IMR-90 (cell line): ENCODE results near the gene TMEM92. TPM values are rescaled to one million over a fixed set of nuclear protein-coding genes. Genes with fewer than 3 reads are reported as not detected.

Experiments used
- ATAC-seq: fragments of 200-7000 bp; cut with Tn5 transposase; 2 replicates; pipeline ENCODE4 v1.9.1; 2020; ENCODE audit warnings: low read depth, mild to moderate bottlenecking, moderate library complexity
- BruUV-seq: library from RNA; stranded (reverse); fragments of 400-500 nt; replicated peaks from 2 replicates; lab custom pipeline; 2021; lab: Mats Ljungman, UMichigan
- CTCF ChIA-PET: fragments of 300-600 bp; formaldehyde crosslinking; extraction: SDS; loops from one replicate; lab custom pipeline; 2021; ENCODE audit warnings: antibody characterized with exemption; lab: Yijun Ruan, JAX
- POLR2A ChIA-PET: fragments of 300-600 bp; sonication (Branson Sonifier 250); formaldehyde crosslinking; loops from one replicate; lab custom pipeline; 2022; ENCODE audit warnings: antibody characterized with exemption; ENCODE audit not compliant: unreplicated experiment; lab: Charles Lee
- DNase-seq: peaks from one replicate; pipeline ENCODE4 v3.0.0; 2013
- H2AFZ ChIP-seq: replicated peaks from 2 replicates; pipeline ENCODE3; 2013; ENCODE audit warnings: low read length, mild to moderate bottlenecking; ENCODE audit not compliant: poor library complexity
- H2AK5ac ChIP-seq: 2 replicates; pipeline ENCODE4 v1.6.1; 2013; ENCODE audit warnings: low read depth, low read length, inconsistent platforms
- H2AK9ac ChIP-seq: replicated peaks from 2 replicates; pipeline ENCODE3; 2013; ENCODE audit warnings: mild to moderate bottlenecking, low read depth, low read length, moderate library complexity; ENCODE audit not compliant: poor library complexity
- H2BK120ac ChIP-seq: 2 replicates; pipeline ENCODE4 v1.6.1; 2013; ENCODE audit warnings: low read depth, low read length, inconsistent platforms
- H2BK15ac ChIP-seq: 3 replicates; pipeline ENCODE4 v1.6.1; 2013; ENCODE audit warnings: low read depth, low read length, inconsistent platforms
- H2BK20ac ChIP-seq: 2 replicates; pipeline ENCODE4 v1.6.1; 2013; ENCODE audit warnings: low read depth, mild to moderate bottlenecking, inconsistent platforms, low read length, moderate library complexity
- H2BK5ac ChIP-seq: 2 replicates; pipeline ENCODE4 v1.6.1; 2013; ENCODE audit warnings: mild to moderate bottlenecking, low read depth, low read length, inconsistent platforms; ENCODE audit not compliant: poor library complexity, severe bottlenecking
- H3K14ac ChIP-seq: replicated peaks from 2 replicates; pipeline ENCODE4 v1.6.1; 2013; ENCODE audit warnings: low read depth, low read length, inconsistent platforms
- H3K18ac ChIP-seq: 2 replicates; pipeline ENCODE4 v1.6.1; 2013; ENCODE audit warnings: low read depth, low read length, control low read depth
- H3K23ac ChIP-seq: 2 replicates; pipeline ENCODE4 v1.6.1; 2013; ENCODE audit warnings: low read depth, low read length, inconsistent platforms
- H3K27ac ChIP-seq: 2 replicates; pipeline ENCODE4 v1.5.1; 2013; ENCODE audit warnings: mild to moderate bottlenecking, control low read depth, low read length; ENCODE audit not compliant: insufficient read depth
- H3K27me3 ChIP-seq: 2 replicates; pipeline ENCODE4 v1.6.1; 2013; ENCODE audit warnings: low read length; ENCODE audit not compliant: control insufficient read depth, insufficient read depth
- H3K36me3 ChIP-seq: 2 replicates; pipeline ENCODE4 v1.6.1; 2013; ENCODE audit warnings: low read length, mixed read lengths; ENCODE audit not compliant: control insufficient read depth, insufficient read depth
- H3K4ac ChIP-seq: 2 replicates; pipeline ENCODE4 v1.6.1; 2013; ENCODE audit warnings: low read depth, low read length, inconsistent platforms
- H3K4me1 ChIP-seq: 2 replicates; pipeline ENCODE4 v1.6.1; 2013; ENCODE audit warnings: low read length, mixed read lengths; ENCODE audit not compliant: control insufficient read depth, insufficient read depth
- H3K4me2 ChIP-seq: 2 replicates; pipeline ENCODE4 v1.6.1; 2013; ENCODE audit warnings: low read depth, mild to moderate bottlenecking, control low read depth, low read length, moderate library complexity
- H3K4me3 ChIP-seq: 2 replicates; pipeline ENCODE4 v1.5.1; 2013; ENCODE audit warnings: low read depth, mild to moderate bottlenecking, control low read depth, low read length, moderate library complexity; ENCODE audit not compliant: insufficient read depth
- H3K56ac ChIP-seq: 2 replicates; pipeline ENCODE4 v1.6.1; 2013; ENCODE audit warnings: low read length, inconsistent platforms; ENCODE audit not compliant: insufficient read depth; ENCODE audit errors: extremely low read depth
- H3K79me1 ChIP-seq, 2 experiments: 2 replicates each; pipeline ENCODE4 v1.6.1; 2013; ENCODE audit warnings: low read length in 2 of 2, inconsistent platforms in 1 of 2, low read depth in 1 of 2
- H3K9ac ChIP-seq: 2 replicates; pipeline ENCODE4 v1.6.1; 2013; ENCODE audit warnings: low read depth, low read length, control low read depth
- H3K9me1 ChIP-seq: 2 replicates; pipeline ENCODE4 v1.6.1; 2013; ENCODE audit warnings: low read length, inconsistent platforms; ENCODE audit not compliant: insufficient read depth
- H3K9me3 ChIP-seq: 2 replicates; pipeline ENCODE4 v1.6.1; 2013; ENCODE audit warnings: low read length; ENCODE audit not compliant: control insufficient read depth, insufficient read depth
- H4K20me1 ChIP-seq: 2 replicates; pipeline ENCODE4 v1.6.1; 2013; ENCODE audit warnings: low read length, inconsistent platforms; ENCODE audit not compliant: insufficient read depth
- H4K5ac ChIP-seq: 2 replicates; pipeline ENCODE4 v1.6.1; 2013; ENCODE audit warnings: mild to moderate bottlenecking, low read depth, low read length, control low read depth
- H4K8ac ChIP-seq, 2 experiments: 2 replicates each; pipeline ENCODE4 v1.6.1; 2013; ENCODE audit warnings: low read depth in 2 of 2, low read length in 2 of 2, control low read depth in 1 of 2, inconsistent platforms in 1 of 2
- H4K91ac ChIP-seq: 2 replicates; pipeline ENCODE4 v1.6.1; 2013; ENCODE audit warnings: low read depth, low read length, inconsistent platforms; ENCODE audit not compliant: insufficient read depth
- CEBPB ChIP-seq: IDR thresholded peaks from 2 replicates; pipeline ENCODE4 v1.6.1; 2012; ENCODE audit warnings: low read depth, low read length, improper control_type of control experiment
- CTCF ChIP-seq: conservative IDR thresholded peaks from 2 replicates; pipeline ENCODE4 v1.5.1; 2012; ENCODE audit warnings: mild to moderate bottlenecking, low read depth, low read length, improper control_type of control experiment
- FOS ChIP-seq: fragments of 150-350 bp; IDR thresholded peaks from 2 replicates; pipeline ENCODE4 v1.6.1; 2016; ENCODE audit warnings: low read depth, low read length
- MAFK ChIP-seq: IDR thresholded peaks from 2 replicates; pipeline ENCODE4 v1.6.1; 2012; ENCODE audit warnings: low read depth, low read length, improper control_type of control experiment
- MAZ ChIP-seq: IDR thresholded peaks from 2 replicates; pipeline ENCODE4 v1.6.1; 2012; ENCODE audit warnings: low read depth, mild to moderate bottlenecking, low read length, improper control_type of control experiment, moderate library complexity, borderline replicate concordance
- MXI1 ChIP-seq: IDR thresholded peaks from 2 replicates; pipeline ENCODE4 v1.6.1; 2012; ENCODE audit warnings: low read depth, mild to moderate bottlenecking, low read length, moderate library complexity, borderline replicate concordance
- NFE2L2 ChIP-seq: fragments of 150-350 bp; IDR thresholded peaks from 2 replicates; pipeline ENCODE4 v1.6.1; 2016; ENCODE audit warnings: low read depth, mild to moderate bottlenecking, low read length
- POLR2A ChIP-seq: IDR thresholded peaks from 2 replicates; pipeline ENCODE4 v1.6.1; 2012; ENCODE audit warnings: mild to moderate bottlenecking, low read depth, low read length
- RAD21 ChIP-seq: IDR thresholded peaks from 2 replicates; pipeline ENCODE4 v1.6.1; 2012; ENCODE audit warnings: low read length, improper control_type of control experiment
- RFX5 ChIP-seq: IDR thresholded peaks from 2 replicates; pipeline ENCODE4 v1.8.0; 2012; ENCODE audit warnings: low read depth, mild to moderate bottlenecking, low read length, moderate library complexity
- USF2 ChIP-seq: fragments of 150-350 bp; IDR thresholded peaks from 2 replicates; pipeline ENCODE4 v1.6.1; 2017; ENCODE audit warnings: mild to moderate bottlenecking, antibody characterized with exemption, low read length, low read depth
- WGBS, 2 experiments: methylation state at CpG; one replicate each; pipeline versions ENCODE4 v1.1.5 to v1.1.7; 2013; ENCODE audit warnings: missing lambda C conversion rate in 2 of 2; ENCODE audit not compliant: insufficient read length in 1 of 2; ENCODE audit errors: extremely low coverage in 2 of 2; 5-methylcytosine and 5-hydroxymethylcytosine counted together
- dilution Hi-C: fragments of 300-500 bp; cut with HindIII; formaldehyde crosslinking; loops from one replicate; pipeline ENCODE4 v1.14.3; 2018; ENCODE audit warnings: low sequenced_read_pairs; ENCODE audit not compliant: unreplicated experiment
- in situ Hi-C: fragments of 300-500 bp; cut with MboI; formaldehyde crosslinking; loops from 3 replicates; pipeline ENCODE4 v1.14.3; 2019; ENCODE audit warnings: low sequenced_read_pairs, inconsistent platforms, mixed read lengths
- intact Hi-C: fragments of 100-400 bp; cut with micrococcal nuclease; formaldehyde crosslinking; loops from 2 replicates; pipeline ENCODE4 v1.10.0; 2022
- polyA plus RNA-seq, 3 experiments: library from polyadenylated mRNA; depleted of rRNA; stranded (reverse); fragments of >200 nt; gene quantifications; 2 replicates each; pipeline ENCODE4 v1.2.3, GENCODE V29; 2012; ENCODE audit warnings: low replicate concordance in 1 of 3
- total RNA-seq: library from RNA; depleted of rRNA; stranded (reverse); fragments of >200 nt; gene quantifications from 2 replicates; pipeline ENCODE4 v1.2.3, GENCODE V29; 2012

TMEM92 gene
- total and polyA plus RNA-seq, 2 of the 4 experiments (the other 2 are of a cell fraction) = 0.18 to 1.7 TPM

DNA sequence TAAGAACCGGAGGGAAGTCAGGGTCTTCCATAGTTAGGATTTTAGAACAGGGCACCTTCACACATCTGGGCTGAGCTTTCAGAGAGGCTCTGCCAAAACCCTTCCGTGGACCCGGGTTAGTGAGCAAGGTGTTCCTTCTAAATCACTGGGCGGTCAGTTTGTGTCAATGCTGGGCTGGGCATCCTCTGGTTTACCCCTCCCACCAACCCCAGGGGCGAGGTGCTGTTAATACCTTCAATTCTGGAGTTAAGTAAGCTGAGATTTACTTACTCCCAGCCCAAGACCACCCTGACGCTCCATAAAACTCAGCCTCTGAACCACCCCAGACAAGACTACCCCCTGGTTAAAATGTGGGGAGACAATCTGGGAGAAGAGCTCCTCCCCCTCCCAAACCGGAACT, 1.0 kb downstream of the TMEM92 start:
- Histone ChIP-seq H3K79me1 (peaks cover 8 to 35% of the 10 kb centered on the region in 2 experiments; a peak in 3 of 4 replicates), H3K4me1 (peaks cover 38% of the 10 kb centered on the region)

More for the DNA sequence above, 1.0 kb downstream of the TMEM92 start:
- DNase-seq = no peak
- Histone ChIP-seq H2BK120ac (peak overlapping the region; percentile 48), H3K4ac (peak overlapping the region; percentile 84; the same call in 1 of the 2 replicates), H3K4me3 (no peak overlapping the region), H3K14ac (0 out of 2 replicates have a peak overlapping the region, but pooled peaks have one; percentile 32), H3K56ac (no peak overlapping the region), H4K5ac (no peak overlapping the region), H2BK20ac (peak overlapping the region; percentile 41; the same call in 1 of the 2 replicates), H3K9me3 (no peaks in the 10 kb centered on the region), H4K91ac (peak overlapping the region; percentile 55), H2BK5ac (no peak overlapping the region), H2BK15ac (0 out of 3 replicates have a peak overlapping the region, but pooled peaks have one; percentile 29), H3K18ac (no peak overlapping the region), H4K8ac (peak overlapping the region in 1 of 2 experiments; percentile 12; a peak in 1 of 4 replicates), H3K36me3 (peaks cover 5% of the 10 kb centered on the region), H3K27ac (no peak overlapping the region), H3K9ac (no peak overlapping the region), H2AK5ac (peak overlapping the region; percentile 62; the same call in 1 of the 2 replicates), H3K27me3 (no peaks in the 10 kb centered on the region), H3K4me2 (no peak overlapping the region), H3K23ac (no peak overlapping the region), H4K20me1 (no peaks in the 10 kb centered on the region), H2AK9ac (no peak overlapping the region), H3K9me1 (peaks cover 27% of the 10 kb centered on the region), H2AFZ (no peak overlapping the region)
- POLR2A ChIA-PET = interaction anchor here (0.7 to 1.5 kb wide), 2 partner anchors 11 to 93 kb away, joined by 4 to 6 read pairs; no protein-coding TSS in a partner anchor
- in situ Hi-C loops = no loop called here
- dilution Hi-C loops = no loop called here
- CTCF ChIA-PET = interaction anchor here (2.1 kb wide), 1 partner anchor 106 kb away, joined by 10 read pairs; no protein-coding TSS in a partner anchor
- BruUV-seq = no TSS peak
- no peak for TF ChIP-seq RAD21
- TF ChIP-seq MAZ = no peak
- no peak for TF ChIP-seq CTCF
- TF ChIP-seq FOS = no peak
- no peak for TF ChIP-seq RFX5
- TF ChIP-seq MAFK = no peak
- no peak for TF ChIP-seq MXI1
- TF ChIP-seq CEBPB = no peak
- no peak for TF ChIP-seq NFE2L2
- TF ChIP-seq POLR2A = no peak
- TF ChIP-seq USF2 = no peak
- WGBS, 2 experiments = 80% methylated on average over 1 of the region's 7 CpGs; no CpG with 5 or more reads in 1 of the 2 experiments
- ATAC-seq = no peak
- intact Hi-C loops = no loop called here
